Parathyroid adenoma (tissue), 2 donors: ENCODE results near the gene RBM24.

Experiments used
- H2AFZ ChIP-seq: fragments of 300-600 bp; sonication (generic); one replicate; pipeline ENCODE4 v1.7.0; 2017; ENCODE audit warnings: antibody characterized with exemption, mild to moderate bottlenecking
- H3K27ac ChIP-seq: fragments of 300-600 bp; sonication (generic); one replicate; pipeline ENCODE4 v1.7.0; 2017
- H3K27me3 ChIP-seq: fragments of 300-600 bp; sonication (generic); one replicate; pipeline ENCODE4 v1.7.0; 2017; ENCODE audit warnings: low read length; ENCODE audit not compliant: control insufficient read depth, insufficient read depth
- H3K36me3 ChIP-seq: fragments of 300-600 bp; sonication (generic); one replicate; pipeline ENCODE4 v1.7.0; 2017; ENCODE audit warnings: low read length; ENCODE audit not compliant: control insufficient read depth, insufficient read depth
- H3K4me1 ChIP-seq: fragments of 300-600 bp; sonication (generic); one replicate; pipeline ENCODE4 v1.7.0; 2017; ENCODE audit warnings: control low read depth
- H3K4me2 ChIP-seq: fragments of 300-600 bp; sonication (generic); one replicate; pipeline ENCODE4 v1.7.0; 2017; ENCODE audit warnings: low read length
- H3K4me3 ChIP-seq: fragments of 300-600 bp; sonication (generic); one replicate; pipeline ENCODE4 v1.7.0; 2017; ENCODE audit warnings: low read depth, low read length
- H3K79me2 ChIP-seq: fragments of 300-600 bp; sonication (generic); one replicate; pipeline ENCODE4 v1.7.0; 2017; ENCODE audit warnings: control low read depth
- H3K9ac ChIP-seq: fragments of 300-600 bp; sonication (generic); one replicate; pipeline ENCODE4 v1.7.0; 2017; ENCODE audit warnings: mild to moderate bottlenecking
- H3K9me3 ChIP-seq: fragments of 300-600 bp; sonication (generic); one replicate; pipeline ENCODE4 v1.7.0; 2017; ENCODE audit warnings: low read length; ENCODE audit not compliant: control insufficient read depth
- TF ChIP-seq, protein P1 (sequence below): fragments of 300-600 bp; sonication (generic); IDR thresholded peaks from one replicate; pipeline ENCODE4 v1.7.0; 2017; ENCODE audit warnings: antibody characterized with exemption, mild to moderate bottlenecking
- donor health status: primary hyperparathyroidism.

The RBM24 gene

DNA sequence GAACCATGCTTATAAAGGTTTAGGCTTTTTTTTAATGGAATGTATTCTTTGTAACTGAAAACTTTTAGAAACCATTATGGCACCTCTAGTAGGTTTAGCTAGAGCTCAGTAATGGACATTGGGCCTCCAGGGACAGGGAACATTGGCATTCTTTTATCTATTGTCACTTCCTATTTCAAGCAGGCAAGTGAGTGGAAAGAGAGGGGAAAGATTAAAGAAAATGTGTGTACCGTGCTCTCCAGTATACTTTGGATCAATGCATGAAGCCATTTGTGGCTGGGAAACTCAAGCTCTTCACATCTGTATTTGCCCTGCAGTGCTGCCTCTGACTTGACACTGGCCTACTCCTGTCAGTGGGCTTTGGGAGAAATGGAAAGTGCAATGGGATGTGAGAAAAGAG, 18.6 kb downstream of the RBM24 start:
- Histone ChIP-seq H3K4me1 (peaks cover 4% of the 10 kb centered on the region), H3K27me3 (no peaks in the 10 kb centered on the region), H2AFZ (no peak overlapping the region), H3K9me3 (no peaks in the 10 kb centered on the region), H3K79me2 (no peaks in the 10 kb centered on the region), H3K36me3 (no peaks in the 10 kb centered on the region), H3K4me2 (no peak overlapping the region), H3K27ac (no peak overlapping the region), H3K9ac (no peak overlapping the region), H3K4me3 (no peak overlapping the region)
- TF ChIP-seq, protein P1, sequence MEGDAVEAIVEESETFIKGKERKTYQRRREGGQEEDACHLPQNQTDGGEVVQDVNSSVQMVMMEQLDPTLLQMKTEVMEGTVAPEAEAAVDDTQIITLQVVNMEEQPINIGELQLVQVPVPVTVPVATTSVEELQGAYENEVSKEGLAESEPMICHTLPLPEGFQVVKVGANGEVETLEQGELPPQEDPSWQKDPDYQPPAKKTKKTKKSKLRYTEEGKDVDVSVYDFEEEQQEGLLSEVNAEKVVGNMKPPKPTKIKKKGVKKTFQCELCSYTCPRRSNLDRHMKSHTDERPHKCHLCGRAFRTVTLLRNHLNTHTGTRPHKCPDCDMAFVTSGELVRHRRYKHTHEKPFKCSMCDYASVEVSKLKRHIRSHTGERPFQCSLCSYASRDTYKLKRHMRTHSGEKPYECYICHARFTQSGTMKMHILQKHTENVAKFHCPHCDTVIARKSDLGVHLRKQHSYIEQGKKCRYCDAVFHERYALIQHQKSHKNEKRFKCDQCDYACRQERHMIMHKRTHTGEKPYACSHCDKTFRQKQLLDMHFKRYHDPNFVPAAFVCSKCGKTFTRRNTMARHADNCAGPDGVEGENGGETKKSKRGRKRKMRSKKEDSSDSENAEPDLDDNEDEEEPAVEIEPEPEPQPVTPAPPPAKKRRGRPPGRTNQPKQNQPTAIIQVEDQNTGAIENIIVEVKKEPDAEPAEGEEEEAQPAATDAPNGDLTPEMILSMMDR = no peak

DNA sequence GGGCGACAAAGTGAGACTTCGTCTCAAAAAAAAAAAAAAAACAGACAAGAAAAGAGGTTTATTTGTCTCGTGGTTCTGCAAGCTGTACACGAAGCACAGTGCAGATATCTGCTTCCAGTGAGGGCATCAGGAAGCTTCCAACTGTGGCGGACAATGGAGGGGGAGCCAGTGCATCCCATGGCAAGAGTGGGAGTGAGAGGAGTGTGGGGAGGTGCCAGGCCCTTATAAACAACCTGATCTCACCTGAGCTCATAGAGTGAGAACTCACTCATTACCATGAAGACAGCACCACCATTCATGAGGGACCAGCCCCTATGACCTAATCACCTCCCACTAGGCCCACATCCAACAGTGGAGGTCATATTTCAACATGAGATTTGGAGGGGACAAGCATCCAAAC, 19.5 kb downstream of the RBM24 start:
- peaks cover 4% of the 10 kb centered on the region for H3K4me1 ChIP-seq
- H3K27me3 ChIP-seq = no peaks in the 10 kb centered on the region
- no peaks in the 10 kb centered on the region for H3K79me2 ChIP-seq
- TF ChIP-seq, protein P1 = no peak
- H3K4me2 ChIP-seq = no peak overlapping the region
- H3K9ac ChIP-seq = no peak overlapping the region
- no peak overlapping the region for H2AFZ ChIP-seq
- H3K4me3 ChIP-seq = no peak overlapping the region
- no peaks in the 10 kb centered on the region for H3K9me3 ChIP-seq
- no peak overlapping the region for H3K27ac ChIP-seq
- H3K36me3 ChIP-seq = no peaks in the 10 kb centered on the region

DNA sequence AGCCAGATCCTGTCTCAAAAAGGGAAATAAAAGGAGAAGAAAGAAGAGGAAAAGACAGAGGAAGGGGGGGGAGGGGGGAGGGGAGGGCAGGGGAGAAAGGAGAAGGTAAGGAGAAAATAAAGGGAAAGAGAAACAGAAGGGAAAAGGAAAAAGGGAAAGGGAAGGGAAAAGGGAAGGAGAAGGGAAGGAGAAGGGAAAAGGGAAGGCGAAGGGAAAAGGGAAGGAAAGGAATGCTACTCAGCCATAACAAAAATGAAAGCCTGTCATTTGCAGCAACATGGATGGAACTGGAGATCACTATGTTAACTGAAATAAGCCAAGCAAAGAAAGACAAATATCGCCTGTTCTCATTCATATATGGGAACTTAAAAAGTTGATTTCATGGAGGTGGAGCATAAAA, 22.3 kb downstream of the RBM24 start:
- no peak overlapping the region for H3K4me2 ChIP-seq

DNA sequence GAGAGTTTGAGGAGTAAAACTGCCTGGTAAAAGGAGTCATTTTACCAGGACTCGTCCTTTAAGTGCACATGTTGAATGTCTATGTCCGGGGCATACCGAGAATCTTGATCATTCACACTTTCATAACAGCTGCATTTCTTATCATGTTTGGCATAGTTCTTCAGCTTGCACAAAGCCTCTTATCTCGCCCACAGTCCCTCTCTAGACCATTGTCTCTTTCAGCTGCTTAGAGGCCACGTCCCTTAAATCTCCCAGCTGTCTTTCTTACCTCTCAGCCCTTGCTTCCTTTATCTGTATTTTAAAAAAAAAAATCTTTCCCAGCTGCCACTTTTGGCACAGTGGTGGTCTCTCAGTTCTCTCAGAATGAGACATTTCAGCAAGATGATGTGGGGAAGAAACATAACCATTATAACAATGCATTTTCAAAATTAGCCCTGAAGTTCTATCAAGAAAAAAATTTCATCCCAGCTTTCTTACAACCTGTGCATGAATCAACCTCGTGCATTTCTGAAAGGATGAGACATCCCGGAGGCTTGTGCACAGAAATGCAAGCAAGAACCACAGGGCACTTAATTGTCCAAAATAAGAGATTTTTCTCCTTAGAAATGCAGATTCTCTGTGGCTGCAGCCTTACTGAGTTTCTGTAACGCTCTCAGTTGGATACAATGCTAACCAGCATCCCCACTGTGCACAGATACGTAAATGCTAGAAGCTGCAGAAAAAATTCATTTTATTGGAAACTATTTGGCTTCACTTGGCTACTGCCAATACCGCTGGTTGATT, 24.2 kb downstream of the RBM24 start:
- no peaks in the 10 kb centered on the region for H3K4me1 ChIP-seq
- H3K27ac ChIP-seq = no peak overlapping the region
- no peak overlapping the region for H3K4me2 ChIP-seq
- H3K9me3 ChIP-seq = no peaks in the 10 kb centered on the region
- H3K9ac ChIP-seq = no peak overlapping the region
- H2AFZ ChIP-seq = no peak overlapping the region
- no peaks in the 10 kb centered on the region for H3K27me3 ChIP-seq
- TF ChIP-seq, protein P1 = no peak
- no peaks in the 10 kb centered on the region for H3K79me2 ChIP-seq
- no peak overlapping the region for H3K4me3 ChIP-seq
- H3K36me3 ChIP-seq = no peaks in the 10 kb centered on the region

More for the DNA sequence above, 22.3 kb downstream of the RBM24 start:
- Histone ChIP-seq H3K9me3 (no peaks in the 10 kb centered on the region), H3K9ac (no peak overlapping the region), H3K27me3 (no peaks in the 10 kb centered on the region), H3K27ac (no peak overlapping the region), H3K4me3 (no peak overlapping the region), H2AFZ (no peak overlapping the region), H3K4me1 (no peaks in the 10 kb centered on the region), H3K36me3 (no peaks in the 10 kb centered on the region), H3K79me2 (no peaks in the 10 kb centered on the region)
- TF ChIP-seq, protein P1 = no peak
